ENCODE results near the gene PDSS2. TPM values are rescaled to one million over a fixed set of nuclear protein-coding genes. Genes with fewer than 3 reads are reported as not detected.
"Not testable (repeated sequence)": the region's sequence is repeated elsewhere in the genome, so short reads cannot be mapped to it uniquely, and the experiment has no call there.

The PDSS2 gene
- total RNA-seq, 1 donor from 2014 or later: 12.2 TPM

DNA sequence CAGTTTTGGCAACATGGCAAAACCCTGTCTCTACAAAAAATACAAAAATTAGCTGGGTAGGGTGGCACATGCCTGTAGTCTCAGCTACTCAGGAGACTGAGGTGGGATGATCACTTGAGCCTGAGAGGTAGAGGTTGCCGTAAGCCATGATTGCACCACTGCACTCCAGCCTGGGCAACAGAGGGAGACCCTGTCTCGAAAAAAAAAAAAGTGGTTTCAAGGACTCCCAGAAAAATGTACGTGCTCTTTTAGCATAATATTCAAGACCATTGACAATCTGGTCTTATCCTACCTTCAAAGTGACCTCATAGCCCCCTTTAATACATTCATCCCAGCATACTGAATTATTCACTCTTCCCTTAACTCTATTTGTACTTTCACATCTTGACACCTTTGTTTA lies 16.0 kb upstream of the PDSS2 start:
- not testable (repeated sequence) for DNase-seq (ENCODE audit: low read depth)

GRCh38 chr6:107473660-107474059 lies 14.3 kb upstream of the PDSS2 start:
- DNase-seq (ENCODE audit: low read depth): no peak

- DNase-seq (ENCODE audit: low read depth): no peak
Observed at GRCh38 chr6:107470364-107470763, 11.0 kb upstream of the PDSS2 start.

GRCh38 chr6:107466062-107466461 lies 6.7 kb upstream of the PDSS2 start:
- no peak for DNase-seq (ENCODE audit: low read depth)

DNA sequence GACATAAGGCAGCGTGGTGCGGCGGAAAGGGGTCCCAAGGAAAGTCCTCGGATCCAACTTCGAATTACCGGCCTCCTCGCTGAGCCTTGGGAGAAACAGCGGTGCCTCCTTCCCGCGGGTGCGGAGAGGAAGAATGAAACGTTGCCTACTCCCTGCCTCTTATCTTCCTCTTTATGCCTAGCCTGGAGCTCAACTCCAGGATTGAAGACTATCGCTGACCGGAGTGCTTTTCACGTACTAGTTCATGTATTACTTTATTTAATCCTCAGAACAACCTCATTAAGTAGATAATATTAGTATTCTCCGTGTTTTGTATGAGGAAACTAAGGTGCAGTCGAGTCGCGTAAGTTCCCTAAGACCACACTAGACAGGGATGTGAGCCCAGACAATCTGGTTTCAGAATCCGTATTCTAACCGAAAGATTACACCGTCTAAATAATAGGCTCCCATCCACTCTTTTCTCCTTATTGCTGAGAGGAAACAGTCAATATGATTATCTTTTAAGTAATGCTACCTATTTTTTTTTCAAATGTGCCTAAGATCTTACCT lies 793 bp upstream of the PDSS2 start:
- DNase-seq (ENCODE audit: low read depth): no peak

- DNase-seq (ENCODE audit: low read depth): peak; percentile 40
Observed at GRCh38 chr6:107458672-107459282, 587 bp downstream of the PDSS2 start.

DNA sequence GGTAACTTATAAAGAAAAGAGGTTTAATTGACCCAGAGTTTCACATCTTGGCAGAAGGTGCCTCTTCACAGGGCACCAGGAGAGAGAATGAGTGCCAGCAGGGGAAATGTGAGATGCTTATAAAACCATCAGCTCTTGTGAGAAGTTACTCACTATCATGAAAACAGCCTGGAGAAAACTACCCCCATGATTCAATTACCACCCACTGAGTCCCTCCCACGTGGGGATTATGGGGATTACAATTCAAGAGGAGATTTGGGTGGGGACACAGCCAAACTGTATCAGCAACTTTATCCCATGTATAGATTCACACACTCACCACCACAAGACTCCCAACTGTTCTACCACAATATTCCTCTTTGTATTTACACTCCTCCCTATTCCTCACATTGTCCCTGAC lies 10.6 kb downstream of the PDSS2 start:
- DNase-seq (ENCODE audit: low read depth): no peak

DNA sequence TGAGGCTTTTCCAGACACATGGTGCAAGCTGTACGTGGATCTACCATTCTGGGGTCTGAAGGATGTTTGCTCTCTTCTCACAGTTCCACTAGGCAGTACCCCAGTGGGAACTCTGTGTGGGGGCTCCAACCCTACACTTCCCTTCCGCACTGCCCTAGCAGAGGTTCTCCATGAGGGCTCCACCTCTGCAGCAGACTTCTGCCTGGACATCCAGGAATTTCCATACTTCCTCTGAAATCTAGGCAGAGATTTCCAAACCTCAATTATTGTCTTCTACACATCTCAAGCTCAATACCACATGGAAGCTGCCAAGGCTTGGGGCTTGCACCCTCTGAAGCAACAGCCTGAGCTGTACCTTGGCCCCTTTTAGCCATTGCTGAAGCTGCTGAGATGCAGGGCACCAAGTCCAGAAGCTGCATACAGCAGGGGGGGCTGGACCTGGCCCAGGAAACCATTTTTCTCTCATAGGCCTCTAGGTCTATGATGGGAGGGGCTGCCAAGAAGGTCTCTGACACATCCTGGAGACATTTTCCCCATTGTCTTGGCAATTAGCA lies 11.6 kb downstream of the PDSS2 start:
- DNase-seq (ENCODE audit: low read depth): no peak

GRCh38 chr6:107444277-107444676 lies 15.1 kb downstream of the PDSS2 start:
- DNase-seq (ENCODE audit: low read depth): no peak

DNA sequence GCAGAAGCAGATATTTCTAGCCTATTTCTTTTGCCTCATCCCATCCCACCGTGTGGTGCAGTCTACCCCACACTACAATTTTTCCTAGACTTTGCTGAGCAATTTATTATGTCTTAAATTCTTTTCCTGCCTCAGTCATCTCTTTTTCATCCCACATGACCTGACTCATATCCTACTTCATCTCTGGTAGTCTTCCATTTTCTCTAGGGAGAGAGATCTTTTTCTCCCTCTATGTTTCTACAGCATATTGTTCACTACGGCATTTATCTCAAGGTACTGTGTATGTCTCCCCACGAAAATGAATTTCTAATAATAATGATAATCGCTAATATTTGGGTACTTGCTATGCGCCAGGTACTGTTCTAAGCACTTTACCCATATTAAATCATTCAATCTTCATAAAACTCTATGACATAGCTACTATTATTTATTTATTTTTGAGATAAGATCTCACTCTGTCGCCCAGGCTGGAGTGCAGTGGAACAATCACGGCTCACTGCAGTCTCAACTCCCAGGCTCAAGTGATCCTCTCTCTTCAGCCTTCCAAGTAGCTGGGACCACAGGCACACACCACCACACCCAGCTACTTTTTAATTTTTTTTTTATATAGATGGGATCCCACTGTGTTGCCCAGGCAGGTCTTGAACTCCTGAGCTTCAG lies 15.6 kb downstream of the PDSS2 start:
- no peak for DNase-seq (ENCODE audit: low read depth)

DNA sequence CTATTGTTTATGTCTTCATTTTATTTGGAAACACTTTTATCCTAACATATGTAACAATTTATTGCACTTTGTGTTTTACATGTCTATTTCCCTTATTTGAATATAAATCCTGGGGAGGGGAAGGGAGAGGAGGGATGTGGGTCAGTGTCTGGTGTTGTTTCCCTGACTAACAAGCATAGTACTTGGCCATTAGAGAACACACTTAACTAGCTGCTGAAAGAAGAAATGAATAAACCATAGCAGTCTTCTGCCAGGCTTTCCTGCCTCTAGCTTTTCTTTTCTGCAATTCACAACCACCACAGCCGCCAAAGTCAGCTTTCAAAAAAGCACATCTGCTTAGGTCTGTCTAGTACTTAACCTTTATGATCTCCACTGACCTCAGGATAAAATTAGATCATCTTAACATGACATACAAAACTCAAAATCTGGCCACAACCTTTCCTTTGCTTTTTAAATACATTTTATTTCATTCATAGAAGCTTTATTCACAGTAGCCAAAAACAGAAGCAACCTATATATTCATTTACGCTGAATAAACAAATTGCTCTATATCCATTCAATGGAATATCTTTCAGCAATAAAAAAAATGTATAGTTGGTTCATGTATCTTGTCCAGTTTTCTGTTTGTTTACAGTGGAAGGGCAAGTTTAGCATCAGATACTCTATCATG lies 16.3 kb downstream of the PDSS2 start:
- no peak for DNase-seq (ENCODE audit: low read depth)

DNA sequence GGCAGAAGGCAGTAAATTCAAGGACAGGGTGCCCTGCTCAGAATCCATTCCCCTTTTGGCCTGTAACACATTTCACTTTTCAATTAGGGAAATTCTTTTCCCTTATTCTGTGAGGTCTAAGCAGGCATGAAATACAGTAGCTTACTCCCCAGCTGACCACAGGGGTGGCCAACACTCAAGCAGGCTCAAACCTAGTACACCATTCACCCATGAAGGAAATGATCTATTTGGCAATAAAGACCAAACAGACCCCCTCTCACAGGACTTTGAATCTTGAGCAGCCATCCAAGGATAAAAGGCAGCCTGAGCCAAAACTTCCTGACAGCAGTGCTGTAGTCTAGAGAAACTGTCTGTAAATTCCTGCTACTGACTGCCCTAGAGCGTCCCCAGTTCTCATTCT lies 17.7 kb downstream of the PDSS2 start:
- peak; percentile 47 for DNase-seq (ENCODE audit: low read depth)

DNA sequence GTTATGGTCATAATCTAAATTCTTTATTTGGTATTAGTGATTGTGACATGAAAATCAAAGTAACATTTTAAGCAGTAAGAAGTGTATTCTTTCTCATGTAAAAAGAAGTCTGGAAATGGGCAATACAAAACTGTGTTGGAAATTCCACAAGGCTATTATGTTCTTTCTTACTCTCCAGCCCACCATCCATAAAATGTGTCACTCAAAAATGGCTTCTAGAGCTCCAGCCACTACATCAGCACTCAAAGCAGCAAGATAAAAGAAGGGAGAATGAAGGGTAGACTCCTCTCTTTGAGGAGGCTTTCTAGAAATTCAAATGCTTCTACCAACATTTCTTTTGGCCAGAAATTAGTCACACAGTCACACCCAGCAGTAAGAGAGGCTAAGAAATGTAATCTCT lies 18.4 kb downstream of the PDSS2 start:
- DNase-seq (ENCODE audit: low read depth): no peak

- peak; percentile 14 for DNase-seq (ENCODE audit: low read depth)
Observed at GRCh38 chr6:107439406-107439805, 20.0 kb downstream of the PDSS2 start.

DNA sequence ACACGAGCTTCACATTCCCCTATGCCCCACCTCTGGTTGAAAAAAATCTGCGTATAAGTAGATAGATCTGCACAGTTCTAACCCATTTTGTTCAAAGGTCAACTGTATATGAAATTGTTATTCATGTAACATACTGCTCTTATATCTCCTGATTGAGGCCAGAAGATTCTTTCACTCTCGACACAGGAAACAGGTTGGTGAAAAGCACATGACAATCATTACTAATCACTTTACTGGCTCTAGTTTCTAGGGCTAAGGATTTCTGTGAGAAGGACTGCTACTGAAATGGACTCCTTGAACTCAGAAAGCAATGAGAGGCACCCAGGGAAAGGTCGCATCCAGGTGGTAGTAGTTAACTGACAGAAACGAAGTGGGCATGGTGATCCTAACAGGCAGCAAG lies 21.7 kb downstream of the PDSS2 start:
- no peak for DNase-seq (ENCODE audit: low read depth)

DNA sequence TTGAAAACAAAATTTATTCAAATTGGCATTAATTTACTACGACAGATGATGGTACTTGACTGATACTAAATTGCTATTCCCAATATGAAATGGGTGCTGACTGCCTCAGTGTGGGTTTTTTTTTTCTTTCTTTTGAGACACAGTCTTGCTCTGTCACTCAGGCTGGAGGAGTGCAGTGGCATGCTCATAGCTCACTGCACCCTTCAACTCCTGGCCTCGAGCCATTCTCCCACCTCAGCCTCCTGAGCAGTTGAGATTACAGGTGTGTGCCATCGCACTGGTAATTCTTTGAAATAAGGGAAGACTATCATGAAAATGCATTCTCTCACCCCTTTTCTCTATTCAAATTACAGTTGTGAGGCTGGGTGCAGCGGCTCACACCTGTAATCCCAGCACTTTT lies 22.5 kb downstream of the PDSS2 start:
- DNase-seq (ENCODE audit: low read depth): no peak

- no peak for DNase-seq (ENCODE audit: low read depth)
Observed at GRCh38 chr6:107435798-107436197, 23.6 kb downstream of the PDSS2 start.

GRCh38 chr6:107434812-107435211 lies 24.6 kb downstream of the PDSS2 start:
- no peak for DNase-seq (ENCODE audit: low read depth)

DNA sequence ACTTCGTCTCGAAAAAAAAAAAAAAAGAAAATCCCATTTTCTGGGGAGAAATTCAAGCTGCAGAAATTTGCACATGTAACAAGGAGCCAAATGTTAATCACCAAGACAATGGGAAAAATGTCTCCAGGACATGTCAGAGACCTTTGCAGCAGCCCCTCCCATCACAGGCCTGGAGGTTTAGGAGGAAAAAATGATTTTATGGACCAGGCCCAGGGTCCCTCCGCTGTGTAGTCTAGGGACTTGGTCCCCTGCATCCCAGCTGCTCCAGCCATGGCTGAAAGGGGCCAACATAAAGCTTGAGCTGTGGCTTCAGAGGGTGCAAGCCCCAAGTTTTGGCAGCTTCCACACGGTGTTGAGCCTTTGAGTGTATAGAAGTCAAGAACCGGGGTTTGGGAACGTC lies 33.4 kb downstream of the PDSS2 start:
- DNase-seq (ENCODE audit: low read depth): not testable (repeated sequence)

- peak; percentile 23 for DNase-seq (ENCODE audit: low read depth)
Observed at GRCh38 chr6:107423474-107423990, 35.8 kb downstream of the PDSS2 start.

DNA sequence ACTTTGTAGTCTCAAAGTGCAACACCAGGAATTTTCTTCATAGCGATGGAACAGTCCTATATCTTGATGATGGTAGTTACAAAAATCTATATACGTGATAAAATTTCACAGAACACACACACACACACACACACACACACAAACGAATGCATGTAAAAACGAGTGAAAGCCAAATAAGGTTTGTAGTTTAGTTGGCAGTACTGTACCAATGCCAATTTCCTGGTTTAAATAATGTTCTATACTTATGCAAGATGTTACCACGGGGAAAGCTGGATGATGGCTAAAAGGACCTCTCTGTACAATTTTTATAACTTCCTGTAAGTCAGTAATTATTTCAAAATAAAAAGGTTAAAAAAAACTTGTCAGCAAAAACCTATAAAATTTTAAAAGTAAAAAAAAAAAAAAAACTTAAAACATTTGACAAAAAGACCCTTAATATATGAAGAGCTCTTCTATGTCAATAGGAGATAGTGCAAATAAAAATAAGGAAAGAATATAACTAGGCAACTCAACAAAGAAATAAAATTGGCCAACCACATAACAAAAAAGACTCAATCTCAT lies 37.6 kb downstream of the PDSS2 start:
- DNase-seq (ENCODE audit: low read depth): no peak

GRCh38 chr6:107419733-107420132 lies 39.6 kb downstream of the PDSS2 start:
- DNase-seq (ENCODE audit: low read depth): peak; percentile 41

Measured in renal cortical epithelial cell (primary cell).